Epithelial cell of esophagus (primary cell): ENCODE results near the gene HSD17B7.
A peak's percentile ranks its signal among the peaks of the same experiment; 100 is the strongest.
"Not testable (repeated sequence)": the region's sequence is repeated elsewhere in the genome, so short reads cannot be mapped to it uniquely, and the experiment has no call there.

Experiments used
- DNase-seq: peaks from one replicate; pipeline ENCODE4 v3.0.0; 2010; ENCODE audit warnings: low read depth
- H3K4me3 ChIP-seq: 2 replicates; pipeline ENCODE4 v1.5.1; 2011; ENCODE audit warnings: mild to moderate bottlenecking, low read length, control low read depth
- CTCF ChIP-seq: IDR thresholded peaks from 2 replicates; pipeline ENCODE4 v1.5.1; 2011; ENCODE audit warnings: low read depth, mild to moderate bottlenecking, low read length, control low read depth, inconsistent platforms; ENCODE audit not compliant: insufficient read depth; ENCODE audit errors: missing control alignments

HSD17B7 gene

GRCh38 chr1:162796617-162797279, 6.2 kb downstream of the HSD17B7 start:
- not testable (repeated sequence) for H3K4me3 ChIP-seq, DNase-seq

- peak; percentile 77 for DNase-seq
Measured at GRCh38 chr1:162799995-162800830, 9.7 kb downstream of the HSD17B7 start.

GRCh38 chr1:162807503-162807902, 17.0 kb downstream of the HSD17B7 start:
- DNase-seq, H3K4me3 ChIP-seq: not testable (repeated sequence)

More at GRCh38 chr1:162799995-162800830, 9.7 kb downstream of the HSD17B7 start:
- TF ChIP-seq CTCF: peak; percentile 68
- H3K4me3 ChIP-seq: not testable (repeated sequence)

- not testable (repeated sequence) for DNase-seq, H3K4me3 ChIP-seq
Measured at GRCh38 chr1:162812357-162812756, 21.9 kb downstream of the HSD17B7 start.

- not testable (repeated sequence) for H3K4me3 ChIP-seq, DNase-seq
Measured at GRCh38 chr1:162818136-162818535, 27.6 kb downstream of the HSD17B7 start.

GRCh38 chr1:162818666-162819065, 28.2 kb downstream of the HSD17B7 start:
- not testable (repeated sequence) for DNase-seq, H3K4me3 ChIP-seq

- H3K4me3 ChIP-seq: peak overlapping the region; percentile 47
- peak; percentile 18 for TF ChIP-seq CTCF
- peak; percentile 18 for DNase-seq
Measured at GRCh38 chr1:162822391-162823200, 32.1 kb downstream of the HSD17B7 start.

GRCh38 chr1:162823231-162823630, 32.7 kb downstream of the HSD17B7 start:
- no peak overlapping the region for H3K4me3 ChIP-seq
- TF ChIP-seq CTCF: no peak
- DNase-seq: peak; percentile 4

- no peak for TF ChIP-seq CTCF
- peak; percentile 16 for DNase-seq
Measured at GRCh38 chr1:162823771-162824525, 33.4 kb downstream of the HSD17B7 start.

More at GRCh38 chr1:162823771-162824525, 33.4 kb downstream of the HSD17B7 start:
- H3K4me3 ChIP-seq: no peak overlapping the region
